HG03469 (cell line): ENCODE data around the gene NSUN7.

Experiments
- ATAC-seq: cut with Tn5 transposase; IDR thresholded peaks from one replicate; pipeline ENCODE4 v1.9.1; 2021; ENCODE audit warnings: mild to moderate bottlenecking, moderate library complexity, moderate number of reproducible peaks; ENCODE audit not compliant: unreplicated experiment

NSUN7 gene

GRCh38 chr4:40843696-40844095, 93.9 kb downstream of the NSUN7 start:
- no peak for ATAC-seq

GRCh38 chr4:40844261-40844660, 94.5 kb downstream of the NSUN7 start:
- ATAC-seq, result no peak

GRCh38 chr4:40845154-40845835, 95.5 kb downstream of the NSUN7 start:
- no peak for ATAC-seq

GRCh38 chr4:40846532-40846931, 96.8 kb downstream of the NSUN7 start:
- ATAC-seq, result no peak

- ATAC-seq, result no peak
Observed at GRCh38 chr4:40848251-40848650, 98.5 kb downstream of the NSUN7 start.

GRCh38 chr4:40848940-40849339, 99.2 kb downstream of the NSUN7 start:
- ATAC-seq, result no peak

- no peak for ATAC-seq
Observed at GRCh38 chr4:40850496-40850895, 100.7 kb downstream of the NSUN7 start.

- no peak for ATAC-seq
Observed at GRCh38 chr4:40856277-40856839, 106.6 kb downstream of the NSUN7 start.

GRCh38 chr4:40856840-40857362, 107.1 kb downstream of the NSUN7 start:
- ATAC-seq, result no peak

GRCh38 chr4:40857956-40858355, 108.2 kb downstream of the NSUN7 start:
- no peak for ATAC-seq

GRCh38 chr4:40858962-40859361, 109.2 kb downstream of the NSUN7 start:
- ATAC-seq, result no peak
